HG03064 (cell line): ENCODE results near the gene ZNF580.

Experiments used
- ATAC-seq: cut with Tn5 transposase; IDR thresholded peaks from one replicate; pipeline ENCODE4 v1.9.1; 2021; ENCODE audit warnings: low read depth; ENCODE audit not compliant: unreplicated experiment

ZNF580 gene

GRCh38 chr19:55644191-55644833 is 3.5 kb downstream of the ZNF580 start:
- ATAC-seq = no peak

DNA sequence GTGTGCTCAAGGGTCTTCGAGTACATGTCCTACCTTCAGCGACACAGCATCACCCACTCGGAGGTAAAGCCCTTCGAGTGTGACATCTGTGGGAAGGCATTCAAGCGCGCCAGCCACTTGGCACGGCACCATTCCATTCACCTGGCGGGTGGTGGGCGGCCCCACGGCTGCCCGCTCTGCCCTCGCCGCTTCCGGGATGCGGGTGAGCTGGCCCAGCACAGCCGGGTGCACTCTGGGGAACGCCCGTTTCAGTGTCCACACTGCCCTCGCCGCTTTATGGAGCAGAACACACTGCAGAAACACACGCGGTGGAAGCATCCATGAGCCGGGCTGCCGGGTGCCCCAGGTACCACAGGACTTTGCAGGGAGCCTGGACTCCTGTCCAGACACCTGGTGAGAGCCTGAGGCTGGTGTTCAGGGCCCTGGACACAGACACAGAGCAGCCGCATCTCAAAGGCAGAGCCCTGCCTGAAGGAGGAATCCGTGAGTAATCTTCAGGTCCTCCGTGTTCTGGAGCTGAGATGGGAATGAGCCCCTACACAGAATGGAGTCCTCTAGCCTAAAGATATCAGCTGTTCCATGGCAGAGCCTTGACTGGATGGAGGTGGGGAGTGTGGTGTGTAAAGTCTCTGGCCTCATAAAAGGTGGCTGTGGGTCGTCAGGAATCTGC is 4.2 kb downstream of the ZNF580 start:
- no peak for ATAC-seq

- ATAC-seq = no peak
These were observed 4.7 kb downstream of the ZNF580 start for GRCh38 chr19:55645512-55645881.

DNA sequence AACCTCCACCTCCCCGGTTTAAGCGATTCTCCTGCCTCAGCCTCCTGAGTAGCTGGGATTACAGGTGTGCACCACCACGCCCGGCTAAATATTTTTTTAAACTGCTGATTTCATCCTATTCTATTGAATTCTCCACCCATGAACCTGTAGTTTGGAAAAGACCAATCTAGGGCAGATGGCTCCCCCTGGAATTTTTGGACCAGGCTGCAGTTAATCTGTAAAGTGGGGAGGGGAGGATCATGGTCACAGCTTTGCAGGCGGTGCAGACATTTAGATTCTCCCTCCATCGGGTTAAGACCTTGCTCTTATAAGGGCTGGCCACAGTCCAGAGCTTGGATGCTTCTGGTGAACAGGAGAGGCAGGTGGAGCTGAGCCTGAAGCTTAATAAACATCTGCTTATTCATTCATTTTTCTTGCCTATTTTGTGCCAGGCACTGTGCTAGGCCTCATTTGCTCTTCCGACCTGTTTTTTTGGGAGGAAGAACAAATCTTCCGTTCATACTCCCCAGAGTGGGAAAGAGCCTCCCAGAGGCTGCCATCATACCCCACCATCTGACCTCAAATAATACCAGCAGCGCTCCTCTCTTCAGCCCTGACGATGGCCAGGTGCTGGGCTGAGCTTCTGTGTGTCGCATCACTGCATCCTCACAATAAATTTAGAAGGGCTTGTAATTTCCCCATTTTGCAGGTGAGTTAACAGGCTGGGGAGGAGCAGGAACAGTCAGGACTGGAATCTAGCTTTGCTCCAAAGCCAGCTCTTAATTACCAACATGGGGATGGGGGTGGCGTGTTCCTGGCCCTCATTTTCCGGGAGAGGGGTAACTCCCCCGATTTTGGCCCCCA is 6.3 kb downstream of the ZNF580 start:
- ATAC-seq = no peak

GRCh38 chr19:55647732-55648584 is 7.2 kb downstream of the ZNF580 start, which contains the start of gene CCDC106:
TSS of gene CCDC106 (plus strand) at chr19:55648212. CDS start at chr19:55649047, 835 bp downstream.
- no peak for ATAC-seq

DNA sequence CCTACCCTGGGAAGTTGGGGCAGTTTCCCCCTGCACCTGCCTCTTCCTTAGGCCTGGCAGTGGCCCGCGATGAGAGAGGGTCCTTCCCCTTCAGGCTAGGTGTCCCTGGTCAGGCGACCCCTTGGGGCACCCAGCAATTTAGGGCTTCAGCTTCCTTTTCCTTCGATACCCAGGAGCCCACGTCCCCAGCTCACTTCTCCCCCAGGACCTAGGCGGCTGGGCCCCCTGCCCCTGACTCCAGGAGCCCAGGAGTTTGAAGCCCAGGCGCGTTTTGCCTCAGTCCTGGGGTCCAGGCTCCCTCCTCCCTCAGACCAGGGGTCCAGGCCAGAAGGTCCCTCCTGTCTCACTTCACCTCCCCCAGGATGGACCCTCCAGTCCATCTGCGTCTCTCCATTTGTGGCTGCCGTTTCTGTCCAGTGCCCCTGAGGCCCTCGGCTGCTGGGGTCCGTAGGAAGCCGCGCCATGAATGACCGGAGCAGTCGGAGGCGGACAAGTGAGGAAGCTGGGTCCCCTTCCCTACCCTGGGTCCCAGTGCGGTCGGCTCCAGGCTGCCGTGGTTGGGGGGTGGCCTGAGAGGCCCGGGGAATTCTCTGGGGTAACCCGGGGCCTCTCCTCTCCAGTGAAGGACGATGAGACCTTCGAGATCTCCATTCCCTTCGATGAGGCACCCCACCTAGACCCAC is 7.9 kb downstream of the ZNF580 start:
- no peak for ATAC-seq

DNA sequence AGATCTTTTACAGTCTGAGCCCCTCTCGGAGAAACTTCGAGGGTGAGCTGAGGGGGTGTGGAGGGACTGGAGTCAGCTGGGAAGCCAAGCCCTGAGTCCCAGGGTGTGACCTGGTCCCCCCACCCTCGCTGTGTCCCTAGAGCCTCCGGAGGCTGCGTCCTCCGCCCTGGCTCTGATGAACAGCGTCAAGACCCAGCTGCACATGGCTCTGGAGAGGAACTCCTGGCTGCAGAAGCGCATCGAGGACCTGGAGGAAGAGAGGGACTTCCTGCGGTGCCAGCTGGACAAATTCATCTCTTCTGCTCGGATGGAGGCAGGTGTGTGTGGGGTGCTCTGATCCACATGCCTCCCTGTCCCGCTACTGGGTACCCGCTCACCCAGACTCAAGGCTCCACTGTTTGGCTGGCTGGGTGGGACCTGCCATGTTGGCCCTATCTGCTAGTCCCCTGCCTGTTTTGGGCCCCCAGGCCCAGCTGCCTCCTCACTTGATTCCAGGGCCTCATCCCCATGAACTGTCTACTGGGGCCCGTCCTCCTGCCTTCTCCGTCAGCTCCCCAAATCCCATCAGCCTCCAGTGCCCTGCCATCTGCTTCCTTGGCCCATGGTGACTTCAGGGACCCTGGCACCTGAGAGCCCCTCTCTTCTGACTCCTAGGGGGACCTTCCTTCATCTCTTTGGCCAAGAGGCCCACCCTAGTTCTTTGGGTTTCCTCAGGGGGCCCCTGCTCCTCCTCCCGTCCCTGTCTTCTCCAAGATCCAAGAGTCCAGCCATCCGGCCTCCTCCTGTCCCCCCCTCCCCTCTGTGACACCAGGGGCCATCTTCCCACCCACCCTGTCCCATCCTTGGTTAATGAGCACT is 8.7 kb downstream of the ZNF580 start:
- no peak for ATAC-seq

- ATAC-seq = no peak
These were observed 9.3 kb downstream of the ZNF580 start for GRCh38 chr19:55650126-55650557.

DNA sequence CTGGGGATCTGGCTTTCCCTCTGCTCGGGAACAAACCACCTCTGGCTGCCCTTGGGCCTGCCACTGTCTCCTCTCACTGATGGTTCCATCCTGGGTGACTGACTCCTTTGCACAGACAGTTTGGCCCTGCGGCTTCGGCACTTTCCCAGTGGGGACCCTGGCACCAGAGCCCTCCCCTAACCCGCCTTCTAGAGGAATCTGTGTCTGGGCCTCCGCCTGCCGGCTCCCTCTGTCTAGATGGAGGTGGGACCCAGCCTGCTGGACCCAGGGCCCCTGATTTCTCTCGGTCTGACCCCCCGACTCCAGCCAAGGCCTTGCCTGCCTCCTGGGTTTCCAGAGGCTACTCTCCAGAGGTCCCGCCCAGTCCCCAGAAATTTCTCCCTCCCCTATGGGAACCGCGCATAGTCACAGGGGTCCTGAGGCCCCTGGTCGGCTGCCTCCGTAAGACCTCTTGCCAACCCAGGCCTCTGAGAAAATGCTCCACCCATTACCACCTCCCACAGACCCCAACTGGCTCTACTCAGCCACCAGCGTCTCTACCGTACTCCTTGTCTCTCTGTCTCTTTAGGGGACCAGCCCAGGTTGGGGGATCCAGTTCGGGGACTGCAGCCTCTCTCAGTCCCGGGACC is 9.9 kb downstream of the ZNF580 start:
- ATAC-seq = no peak

- ATAC-seq = no peak
These were observed 10.4 kb downstream of the ZNF580 start for GRCh38 chr19:55651236-55651635.

DNA sequence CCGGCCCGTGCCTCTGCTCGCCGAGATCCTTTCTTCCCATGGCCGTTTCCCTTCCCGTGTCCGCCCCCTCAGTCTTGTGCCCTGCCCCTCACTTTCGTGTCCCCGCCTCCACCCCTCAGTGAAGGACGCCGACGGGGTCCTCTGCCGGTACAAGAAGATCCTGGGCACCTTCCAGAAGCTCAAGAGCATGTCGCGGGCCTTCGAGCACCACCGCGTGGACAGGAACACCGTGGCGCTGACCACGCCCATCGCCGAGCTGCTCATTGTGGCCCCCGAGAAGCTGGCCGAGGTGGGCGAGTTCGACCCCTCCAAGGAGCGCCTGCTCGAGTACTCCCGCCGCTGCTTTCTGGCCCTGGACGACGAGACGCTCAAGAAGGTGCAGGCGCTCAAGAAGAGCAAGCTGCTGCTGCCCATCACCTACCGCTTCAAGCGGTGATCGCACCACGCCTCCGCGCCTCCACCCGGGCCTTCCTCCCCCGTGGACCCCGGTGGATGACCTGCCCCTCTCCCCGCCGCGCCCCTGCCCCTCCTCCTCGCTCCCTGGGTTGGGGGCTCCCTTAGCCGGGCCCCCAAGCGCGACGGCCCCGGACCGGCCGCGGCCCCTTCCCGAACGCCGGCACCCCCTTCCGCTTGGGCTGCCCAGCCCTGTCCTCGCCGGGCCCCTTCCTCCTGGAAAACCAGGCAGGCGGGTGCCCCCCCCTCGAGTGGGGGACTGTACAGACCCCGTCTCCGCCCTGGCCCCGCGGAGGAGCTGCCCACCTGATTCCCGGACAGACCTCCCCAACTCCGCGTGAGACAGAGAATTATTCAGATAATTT is 11.7 kb downstream of the ZNF580 start:
- no peak for ATAC-seq

DNA sequence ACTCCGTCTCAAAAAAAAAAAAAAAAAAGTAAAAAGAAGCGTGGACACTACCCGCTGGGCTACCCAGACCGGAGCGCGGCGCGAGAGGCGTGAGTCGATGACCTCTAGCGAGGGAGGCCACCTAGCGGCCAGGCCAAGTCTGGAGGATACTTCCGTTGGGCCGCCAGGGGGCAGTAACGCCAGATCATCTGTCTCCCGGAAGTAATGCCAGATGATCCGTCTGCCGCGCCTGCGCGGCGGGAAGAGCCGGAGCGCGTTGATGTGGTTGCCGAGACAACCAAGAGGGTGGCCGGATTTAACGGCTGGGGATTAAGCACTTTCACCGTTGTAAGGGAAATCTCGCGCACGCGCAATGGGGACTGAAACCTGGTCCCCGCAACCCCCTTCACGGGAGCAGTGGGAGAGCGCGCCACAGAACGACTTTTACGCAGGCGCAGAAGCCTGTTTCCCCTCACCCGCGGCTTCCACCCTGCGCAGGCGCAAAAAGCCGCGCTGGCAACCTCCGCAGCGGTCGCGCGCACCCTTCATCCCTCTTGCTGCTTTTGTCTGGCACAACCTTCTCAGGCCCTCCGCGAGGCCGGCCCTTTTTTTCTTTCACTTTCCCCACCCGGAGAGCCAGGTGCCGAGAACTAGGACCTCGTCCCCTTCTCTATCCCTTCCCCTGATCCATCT is 13.0 kb downstream of the ZNF580 start:
- peak; percentile 32 for ATAC-seq

DNA sequence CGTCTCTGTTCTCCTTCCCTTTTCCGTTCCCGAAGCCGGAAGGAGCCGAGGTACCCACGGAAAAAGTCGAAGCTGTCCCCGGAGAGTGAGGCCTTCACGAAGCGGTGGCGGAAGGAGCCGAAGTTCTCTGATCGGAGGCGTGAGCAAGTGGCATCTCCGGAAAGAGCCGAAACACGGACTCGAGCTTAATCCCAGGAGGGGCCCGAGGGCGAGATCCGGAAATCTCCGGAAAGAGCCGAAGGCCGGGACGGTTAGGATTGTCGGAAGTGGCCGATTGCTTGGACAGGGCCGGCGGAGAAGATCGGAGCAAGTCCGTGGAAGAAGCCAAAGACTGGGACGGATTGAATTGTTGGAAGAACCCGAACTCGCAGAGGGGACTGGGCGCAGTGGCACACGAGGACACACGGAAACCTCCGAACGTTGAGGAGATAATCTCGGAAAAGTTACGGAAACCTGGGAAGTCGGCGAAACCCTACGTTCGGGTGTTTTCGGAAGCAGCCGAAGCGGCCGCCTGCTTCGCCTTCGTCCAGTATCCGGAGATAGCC is 13.6 kb downstream of the ZNF580 start:
- ATAC-seq = peak; percentile 54

DNA sequence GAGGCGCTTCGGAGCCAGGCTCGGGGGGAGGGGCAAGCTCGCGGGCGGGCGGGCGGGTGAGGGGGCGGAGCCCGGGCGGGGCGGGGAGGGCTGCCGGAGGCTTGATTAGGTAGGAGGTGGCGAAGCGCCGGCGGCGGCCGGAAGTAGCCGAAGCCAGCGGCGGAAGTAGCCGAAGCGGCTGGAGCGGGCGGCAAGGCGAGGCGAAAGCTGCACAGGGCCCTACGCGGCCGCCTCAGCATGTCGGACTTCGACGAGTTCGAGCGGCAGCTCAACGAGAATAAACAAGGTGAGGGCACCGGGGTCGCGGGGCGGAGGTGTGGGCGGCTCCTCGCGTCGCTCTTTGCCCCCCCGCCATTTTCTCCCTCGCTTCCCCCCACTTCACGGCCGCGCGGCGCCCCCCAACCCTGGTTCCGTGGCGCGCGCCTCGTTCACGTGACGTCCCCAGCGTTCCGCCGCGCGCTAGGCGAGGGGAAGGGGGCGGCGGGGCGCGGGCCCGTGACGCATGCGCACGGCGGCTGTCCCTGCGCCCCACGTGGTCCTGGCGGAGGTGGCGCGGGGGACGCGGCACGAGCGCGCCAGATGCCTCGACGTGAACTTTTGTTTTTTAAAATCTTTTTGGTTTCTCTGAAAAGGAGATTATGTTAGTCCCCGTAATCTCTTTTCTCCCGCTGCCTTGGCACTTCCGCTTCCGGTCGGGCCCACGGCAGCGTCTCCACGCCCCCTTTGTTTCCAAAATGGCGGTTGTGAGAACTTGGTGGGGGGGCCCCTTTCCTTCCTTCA is 14.3 kb downstream of the ZNF580 start, which contains the start of gene U2AF2:
Gene U2AF2 (plus strand): TSS at position 168 of the 780 bp plus-strand sequence. CDS start 70 bp downstream, at position 238.
- ATAC-seq = peak; percentile 40

- no peak for ATAC-seq
These were observed 14.8 kb downstream of the ZNF580 start for GRCh38 chr19:55655648-55656040.

- ATAC-seq = no peak
These were observed 15.8 kb downstream of the ZNF580 start for GRCh38 chr19:55656552-55656951.
